Measurements from ENCODE around the gene SNRK.

SNRK gene

DNA sequence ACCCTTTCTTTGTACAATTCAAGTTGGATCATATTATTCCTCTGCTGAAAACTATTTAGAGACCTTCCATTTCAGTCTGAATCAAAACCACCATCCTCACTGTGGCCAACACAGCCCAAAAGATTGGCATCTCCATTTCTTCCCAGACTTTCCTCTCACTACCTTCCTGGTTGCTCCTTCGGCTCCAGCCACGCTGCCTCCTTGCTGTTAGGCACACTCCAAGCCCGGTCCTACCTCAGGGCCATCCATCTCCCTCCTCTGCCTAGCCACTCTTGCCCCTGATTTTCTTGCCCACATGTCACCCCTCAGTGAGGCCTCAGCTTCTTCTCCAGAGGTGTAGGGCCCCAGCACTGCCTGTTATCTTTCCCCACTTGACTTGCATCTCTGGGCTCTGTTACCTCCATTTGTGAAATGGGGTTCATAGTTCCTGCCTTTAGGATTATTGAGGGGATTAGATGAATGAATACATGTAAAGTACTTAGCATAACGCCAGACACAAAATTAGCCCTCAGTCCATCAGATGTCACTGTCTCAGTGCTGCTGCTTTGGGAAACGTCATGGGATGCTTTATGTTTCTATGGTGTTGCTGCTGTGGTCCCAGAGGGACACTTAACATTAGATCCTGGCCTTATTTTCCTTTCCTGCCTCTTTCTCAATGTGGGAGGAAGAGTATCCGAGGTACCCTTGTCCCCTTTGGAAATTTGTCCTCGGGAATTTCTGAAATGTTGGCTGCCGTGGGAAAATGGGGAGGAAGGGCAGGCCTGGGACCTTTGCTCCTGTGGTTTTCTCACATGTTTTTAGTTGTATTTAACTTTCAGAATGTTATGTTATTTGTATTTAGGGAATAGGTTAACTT is 31.3 kb downstream of the SNRK start:
- no peak for DNase-seq

DNA sequence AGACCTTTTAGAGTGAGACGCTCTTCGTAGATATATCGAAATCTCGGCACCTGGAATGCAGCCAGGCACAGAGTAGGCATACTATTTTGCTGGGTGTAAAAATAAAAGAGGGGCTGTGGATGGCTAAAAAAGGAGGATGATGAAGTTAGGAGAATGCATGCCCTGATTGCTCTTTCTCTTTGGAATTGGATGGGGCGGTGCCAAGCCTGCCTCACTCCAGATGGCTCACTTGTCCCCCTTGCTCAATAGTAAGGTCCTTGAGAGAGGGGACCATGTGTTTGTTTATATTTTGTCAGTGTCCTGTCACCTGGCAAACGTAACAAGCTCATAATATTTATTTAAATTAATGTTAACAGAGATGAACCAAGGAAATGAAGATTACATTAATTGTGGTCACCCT is 33.0 kb downstream of the SNRK start:
- DNase-seq = no peak

DNA sequence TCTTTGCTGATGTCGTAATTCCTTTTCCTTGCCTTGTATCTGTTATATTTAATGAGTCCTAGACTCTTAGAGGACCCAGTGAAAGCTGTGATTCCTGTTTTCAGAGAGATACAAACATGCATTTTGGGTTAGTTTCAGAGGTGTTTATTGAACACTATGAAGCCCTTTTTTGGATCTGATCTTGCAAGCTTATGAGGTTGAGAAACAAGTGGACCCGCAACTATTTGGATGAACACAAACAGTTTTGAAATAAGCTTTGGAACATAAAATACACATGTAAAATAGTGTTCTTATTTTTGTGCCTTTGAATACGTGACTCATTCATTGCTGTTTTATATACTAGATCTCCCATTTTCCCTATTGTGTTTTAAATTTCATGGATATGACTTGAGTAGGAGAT is 33.5 kb downstream of the SNRK start:
- DNase-seq = no peak

DNA sequence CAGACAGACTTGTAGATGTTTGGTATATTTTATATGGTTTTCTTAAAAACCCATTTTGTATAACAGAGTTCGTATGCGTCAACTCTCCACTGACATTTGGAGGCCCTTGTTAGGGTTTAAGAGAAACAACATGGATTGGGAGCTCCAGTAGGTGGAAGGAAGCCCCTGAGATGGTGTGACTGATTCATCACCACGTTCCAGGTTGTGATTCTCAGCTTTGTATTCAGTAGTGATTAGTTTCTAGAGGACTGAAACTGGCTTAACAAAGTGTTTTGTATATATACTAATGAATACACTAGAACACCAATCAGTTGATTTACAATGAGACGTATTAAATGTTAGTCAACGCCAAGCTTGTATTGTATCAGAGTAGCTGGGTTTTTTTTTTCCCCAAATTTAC is 33.9 kb downstream of the SNRK start:
- no peak for DNase-seq

DNA sequence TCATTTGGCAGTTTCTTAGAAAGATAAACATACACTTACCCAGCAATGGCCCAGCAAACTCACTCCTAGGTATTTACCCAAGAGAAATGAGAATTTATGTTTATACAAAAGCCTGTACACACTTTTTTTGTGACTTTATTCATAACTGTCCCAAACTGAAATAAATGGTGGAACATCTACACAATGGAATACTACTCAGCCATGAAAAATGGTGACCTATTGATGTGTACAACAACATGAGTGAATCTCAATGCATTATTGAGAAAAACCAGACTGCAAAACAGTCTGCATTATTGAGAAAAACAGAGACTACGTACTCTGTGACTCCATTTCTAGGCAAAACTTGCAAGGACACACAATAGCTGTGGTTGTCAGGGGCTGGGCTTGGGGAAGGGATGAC is 37.2 kb downstream of the SNRK start:
- no peak for DNase-seq

DNA sequence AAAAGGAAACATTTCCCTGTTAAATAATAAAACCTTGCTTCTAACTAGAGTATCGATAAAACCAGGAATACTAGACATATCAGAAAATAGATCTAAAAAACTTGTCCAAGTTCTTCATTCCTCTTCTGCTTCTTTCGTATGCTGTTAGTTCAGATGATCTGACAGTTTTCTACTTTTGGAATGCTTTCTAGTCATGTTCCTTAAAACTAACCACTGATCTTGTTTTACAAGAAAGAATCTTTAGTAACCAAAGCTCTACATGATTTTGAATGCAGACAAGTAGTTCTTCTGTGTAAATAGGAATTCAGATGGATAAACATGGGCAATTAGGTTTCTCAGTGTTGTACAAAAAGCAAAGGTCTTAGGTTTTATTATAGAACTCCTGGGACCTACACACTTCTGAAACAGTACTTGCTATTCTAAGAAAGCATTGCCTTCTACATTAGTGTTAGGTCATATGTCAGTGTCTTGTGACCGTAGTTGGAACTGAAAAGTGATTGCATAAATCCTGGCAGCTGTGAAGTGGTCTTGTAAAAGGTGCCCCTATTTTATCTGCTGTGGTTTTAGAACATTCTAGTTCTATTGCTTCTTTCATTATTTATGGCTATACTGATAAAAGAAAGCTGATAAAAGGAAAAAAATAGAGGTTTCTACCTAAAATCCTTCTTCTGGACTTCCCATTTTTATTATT is 40.7 kb downstream of the SNRK start:
- no peak for DNase-seq

DNA sequence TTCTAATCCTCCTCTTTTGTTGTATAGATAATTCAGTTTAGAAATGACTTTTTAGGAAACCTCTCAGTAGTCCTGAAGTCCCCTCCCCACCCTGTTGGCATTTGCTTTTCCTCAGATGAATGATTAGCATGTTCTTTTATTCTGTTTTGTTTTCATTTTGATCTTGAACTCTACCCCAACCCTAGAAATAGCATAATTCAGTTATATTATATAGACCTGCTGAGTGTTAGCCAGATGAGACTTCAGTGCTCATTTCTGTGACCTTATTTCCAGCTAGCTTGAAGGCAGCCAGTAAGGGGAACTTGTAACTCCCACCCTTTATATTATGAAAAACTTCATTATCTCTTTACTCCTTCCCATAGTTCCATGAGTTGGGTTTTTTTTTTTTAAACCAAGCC is 41.2 kb downstream of the SNRK start:
- DNase-seq = no peak

DNA sequence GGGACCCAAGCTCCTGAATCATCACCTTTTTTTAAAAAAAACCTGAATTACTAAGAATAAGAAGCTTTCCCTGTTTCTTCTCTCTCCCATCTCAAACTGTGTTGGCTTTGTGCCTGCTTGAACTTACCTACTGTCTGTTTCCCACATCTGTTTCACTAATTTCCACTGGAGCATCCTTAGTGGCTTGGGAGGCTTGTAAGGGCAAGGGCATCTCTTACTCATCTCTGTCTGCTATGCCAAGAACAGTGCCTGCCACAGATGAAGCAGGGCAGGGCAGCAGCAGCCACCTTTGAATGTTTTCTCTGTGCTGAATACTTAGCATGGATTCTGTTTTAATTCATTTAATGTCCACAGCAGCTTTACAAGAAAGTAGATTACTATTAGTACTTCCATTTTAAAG is 42.3 kb downstream of the SNRK start:
- DNase-seq = no peak

DNA sequence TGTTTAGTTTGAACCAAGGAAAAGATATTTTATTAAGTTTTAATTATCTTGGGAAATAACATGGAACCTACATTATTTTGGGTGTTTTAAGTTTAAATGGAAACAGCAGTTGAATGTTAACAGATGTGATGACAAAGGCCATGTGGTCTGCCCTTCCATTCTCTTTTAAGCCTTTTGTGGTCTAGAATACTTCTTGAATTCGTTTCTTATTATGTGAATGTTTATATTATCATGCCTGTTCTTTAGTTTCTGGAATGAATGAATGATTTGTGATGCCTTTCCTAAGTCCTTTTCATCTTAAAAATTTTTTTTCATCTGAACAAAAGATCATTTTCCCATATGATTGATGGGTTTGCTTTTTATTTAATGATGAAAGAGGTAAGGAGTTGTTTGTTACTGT is 44.6 kb downstream of the SNRK start:
- no peak for DNase-seq

DNA sequence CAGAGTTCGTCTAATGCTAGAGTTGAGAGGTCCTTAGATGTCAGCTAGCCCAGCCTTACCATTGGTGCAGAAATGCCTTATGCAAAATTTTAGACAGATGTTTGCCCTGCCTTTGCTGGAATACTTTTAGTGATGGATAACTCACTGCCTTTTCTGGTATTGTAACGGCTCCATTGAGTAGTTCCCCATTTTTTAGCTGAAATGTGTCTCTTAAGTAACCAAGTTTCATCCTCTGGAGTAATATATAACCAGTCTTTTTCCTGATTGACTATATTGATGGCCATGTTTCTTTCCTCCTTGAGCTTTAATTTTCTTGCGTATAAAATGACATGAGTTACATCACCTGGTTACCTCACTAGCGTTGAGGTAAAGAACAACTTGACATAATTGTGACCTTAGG is 45.0 kb downstream of the SNRK start:
- no peak for DNase-seq

DNA sequence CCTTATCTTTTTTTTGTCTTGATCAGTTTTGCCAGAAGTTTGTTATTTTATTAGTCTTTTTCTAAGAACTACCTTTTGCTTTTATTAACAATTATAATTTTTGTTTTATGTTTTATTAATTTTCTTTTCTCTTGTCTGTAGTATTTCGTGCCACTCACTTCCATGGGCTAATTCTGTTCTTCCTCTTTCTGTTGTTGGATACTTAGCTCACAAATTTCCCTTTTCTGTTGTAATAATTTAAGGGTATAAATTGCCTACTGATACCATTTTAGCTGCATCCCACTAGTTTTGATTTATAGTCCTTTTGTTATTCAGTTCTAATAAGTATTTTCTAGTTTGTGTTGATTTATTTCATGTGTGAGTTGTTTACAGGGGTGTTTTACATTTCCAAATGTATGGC is 48.6 kb downstream of the SNRK start:
- no peak for DNase-seq

DNA sequence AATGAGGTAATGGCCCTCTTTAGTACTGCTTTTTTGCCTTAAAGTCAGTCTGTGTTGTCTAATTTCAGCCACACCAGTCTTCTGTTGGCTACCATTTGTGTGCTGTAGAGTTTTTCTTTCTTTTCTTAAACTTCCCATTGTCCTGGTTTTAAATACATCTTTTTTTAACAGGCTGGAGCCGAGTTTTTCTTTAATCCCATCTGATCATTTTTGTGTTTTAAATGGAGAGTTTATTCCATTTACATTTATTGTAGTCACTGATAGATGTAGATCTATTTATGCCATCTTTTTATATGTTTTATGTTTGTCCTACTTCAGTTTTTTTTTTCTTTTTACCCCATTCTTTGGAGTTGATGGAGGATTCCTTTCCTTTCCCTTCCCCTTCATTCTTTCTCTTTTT is 49.5 kb downstream of the SNRK start:
- DNase-seq = no peak

DNA sequence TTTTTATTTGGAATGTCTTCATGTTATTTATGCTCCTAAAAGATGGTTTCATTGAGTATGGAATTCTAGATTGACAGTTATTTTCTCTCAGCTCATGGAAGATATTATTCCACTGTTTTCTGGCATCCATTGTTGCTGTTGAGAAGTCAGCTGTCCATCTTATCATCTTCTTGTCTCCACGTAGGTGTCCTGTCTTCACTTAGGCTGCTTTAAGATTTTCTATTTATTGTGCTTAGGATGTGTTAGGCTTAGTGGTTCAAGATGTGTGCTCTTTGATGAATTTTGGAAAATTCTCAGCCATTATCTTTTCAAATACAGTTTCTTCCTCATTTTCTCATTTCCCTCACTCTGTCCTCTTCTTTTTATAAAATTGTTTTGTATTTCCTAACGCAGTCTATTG is 52.0 kb downstream of the SNRK start:
- DNase-seq = peak; percentile 12

DNA sequence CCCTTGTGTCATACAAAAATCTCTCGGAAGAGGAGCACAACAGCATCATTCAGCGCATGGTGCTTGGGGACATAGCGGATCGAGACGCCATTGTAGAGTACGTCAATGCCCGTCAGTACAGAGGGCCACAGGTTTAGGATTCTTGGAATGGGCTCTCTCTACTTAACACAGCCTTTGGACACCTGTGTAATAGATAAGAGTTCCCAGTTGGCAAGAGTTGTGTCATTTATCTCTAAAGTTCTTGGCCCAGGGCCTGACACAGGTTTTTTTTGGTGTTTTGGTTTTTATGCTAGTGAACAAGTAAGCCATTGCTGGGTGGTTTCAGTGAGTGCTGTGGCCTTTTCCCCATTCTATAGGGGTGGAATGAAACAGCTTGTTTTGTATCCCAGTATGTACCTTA is 54.1 kb downstream of the SNRK start:
- no peak for DNase-seq

DNA sequence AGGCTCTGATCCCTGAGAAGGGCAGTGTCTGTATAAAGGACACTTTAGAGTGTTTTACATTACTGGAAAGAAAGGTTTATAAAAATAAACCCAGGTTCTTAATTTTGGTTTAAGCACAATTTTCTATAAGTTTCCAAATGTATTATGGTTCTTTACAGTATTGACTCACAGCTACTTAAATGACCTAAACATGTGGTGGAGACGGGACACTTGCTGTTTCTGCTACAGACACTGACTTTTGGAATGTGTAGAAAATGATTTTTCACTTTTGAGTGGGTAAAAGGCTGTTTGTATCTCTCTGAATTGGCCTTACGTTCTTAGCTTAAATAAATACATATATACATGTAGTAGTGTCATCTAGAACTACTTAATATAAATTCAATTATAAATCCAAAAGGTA is 55.4 kb downstream of the SNRK start:
- no peak for DNase-seq

DNA sequence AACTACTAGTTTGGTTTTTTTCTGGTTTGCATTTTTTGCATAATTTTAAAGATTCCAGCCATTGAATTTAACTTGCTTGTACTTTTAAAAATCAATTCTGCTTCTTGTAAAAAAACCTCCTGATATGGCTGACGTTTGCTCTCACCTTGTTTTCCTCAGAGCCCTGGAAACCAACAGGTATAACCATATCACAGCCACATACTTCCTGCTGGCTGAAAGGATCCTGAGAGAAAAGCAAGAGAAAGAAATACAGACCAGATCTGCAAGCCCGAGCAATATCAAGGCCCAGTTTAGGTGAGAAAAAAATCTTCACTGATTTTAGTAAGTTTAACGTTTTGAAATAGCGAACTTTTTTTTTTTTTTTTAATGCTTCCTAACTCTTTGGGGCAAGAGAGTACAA is 56.8 kb downstream of the SNRK start:
- DNase-seq = no peak

DNA sequence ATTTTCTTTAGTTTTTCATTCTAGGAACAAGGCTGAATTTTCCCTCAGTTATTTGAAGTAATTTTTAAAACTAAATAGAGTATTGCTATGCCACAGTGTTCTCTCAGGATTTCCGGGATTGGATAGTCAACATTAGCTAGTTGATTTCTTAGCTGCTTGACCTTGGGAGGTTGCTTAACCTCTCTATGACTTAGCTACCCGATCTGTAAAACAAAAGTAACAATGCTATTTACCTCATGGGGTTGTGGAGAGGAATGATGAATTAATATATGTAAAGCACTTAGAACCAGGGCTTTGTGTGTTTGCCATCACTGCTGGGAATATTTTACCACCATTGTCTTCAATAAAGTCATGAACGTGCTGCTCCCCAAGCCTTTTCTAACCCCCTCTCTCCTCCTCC is 57.5 kb downstream of the SNRK start:
- no peak for DNase-seq

DNA sequence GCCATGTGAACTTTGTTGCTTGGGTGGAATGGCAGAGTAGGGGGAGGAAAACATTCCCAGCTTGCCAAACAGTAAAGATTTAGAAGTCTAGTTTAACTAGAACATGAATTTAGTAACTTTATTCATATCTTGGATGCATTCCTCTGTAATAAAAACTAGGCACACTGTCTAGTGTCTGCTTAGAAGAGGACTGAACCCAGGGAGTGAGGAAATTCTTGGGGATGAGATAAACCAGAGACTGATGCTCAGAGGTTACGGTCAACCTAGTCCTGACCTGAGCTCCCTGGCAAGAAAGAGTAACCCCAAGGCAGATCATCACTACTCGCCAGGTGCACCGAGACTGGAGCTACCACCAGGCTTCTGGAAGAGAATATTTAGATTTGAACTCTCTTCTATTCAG is 58.2 kb downstream of the SNRK start:
- DNase-seq = no peak

DNA sequence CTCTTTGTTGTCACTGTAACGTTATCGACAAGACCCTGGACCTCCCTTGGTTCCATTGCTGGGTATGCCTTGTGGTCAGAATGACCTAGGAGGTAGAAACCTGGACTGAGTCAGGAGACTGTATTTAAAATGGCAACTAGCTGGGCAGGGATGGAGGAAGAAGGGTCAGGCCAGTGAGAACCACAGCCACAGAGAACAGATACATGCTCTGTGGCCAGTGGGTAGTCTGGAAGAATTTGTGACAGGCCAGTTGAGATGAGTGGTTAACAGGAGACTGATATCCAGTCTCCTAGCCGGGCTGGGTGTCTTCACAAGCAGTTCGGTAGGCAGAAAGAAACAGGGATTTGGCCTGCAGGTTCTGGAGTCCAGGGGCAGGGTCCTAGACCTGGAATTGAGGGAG is 58.9 kb downstream of the SNRK start:
- no peak for DNase-seq

DNA sequence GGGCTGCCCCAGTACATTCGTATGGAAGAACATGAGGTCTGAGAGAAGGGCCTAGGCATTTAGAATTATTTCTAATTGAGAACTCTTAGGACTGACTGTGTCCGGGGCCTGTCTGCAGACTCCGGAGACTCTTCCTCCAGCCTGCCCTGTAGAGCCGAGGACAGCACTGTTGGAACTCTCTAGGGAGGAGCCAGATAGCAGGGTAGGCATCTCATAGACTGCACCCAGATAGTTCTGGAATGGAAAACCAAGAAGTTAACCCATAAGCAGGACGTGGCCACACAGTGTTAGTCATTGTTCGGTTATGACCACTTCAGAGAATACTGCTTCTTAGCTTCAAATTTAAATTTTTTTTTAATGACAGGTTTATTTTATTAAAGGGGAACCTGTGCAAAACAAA is 59.5 kb downstream of the SNRK start:
- no peak for DNase-seq

DNA sequence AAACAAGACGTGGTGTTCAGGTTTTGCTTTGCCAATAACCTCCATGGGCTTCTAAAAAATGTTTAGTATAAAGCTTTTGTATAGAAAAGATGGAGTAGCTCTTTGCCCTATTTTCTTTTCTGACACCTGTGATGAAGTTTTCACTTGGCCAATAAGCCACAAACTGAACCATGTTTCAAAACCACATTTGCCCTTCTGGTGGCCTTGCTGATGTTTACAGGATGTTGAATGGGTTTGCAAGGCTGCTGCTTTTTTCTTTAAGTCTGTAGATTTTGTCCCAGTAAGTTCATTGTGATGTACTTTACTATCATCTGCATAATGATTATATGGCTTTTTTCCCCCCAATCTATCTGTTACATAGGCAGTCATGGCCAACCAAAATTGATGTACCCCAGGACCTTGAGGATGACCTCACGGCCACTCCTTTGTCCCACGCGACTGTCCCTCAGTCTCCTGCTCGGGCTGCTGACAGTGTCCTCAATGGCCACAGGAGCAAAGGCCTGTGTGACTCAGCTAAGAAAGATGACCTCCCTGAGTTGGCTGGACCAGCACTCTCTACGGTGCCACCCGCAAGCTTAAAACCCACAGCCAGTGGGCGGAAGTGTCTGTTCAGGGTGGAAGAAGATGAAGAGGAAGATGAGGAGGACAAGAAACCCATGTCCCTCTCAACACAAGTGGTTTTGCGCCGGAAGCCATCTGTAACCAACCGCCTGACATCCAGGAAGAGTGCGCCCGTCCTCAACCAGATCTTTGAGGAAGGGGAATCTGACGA is 60.8 kb downstream of the SNRK start:
- no peak for DNase-seq

DNA sequence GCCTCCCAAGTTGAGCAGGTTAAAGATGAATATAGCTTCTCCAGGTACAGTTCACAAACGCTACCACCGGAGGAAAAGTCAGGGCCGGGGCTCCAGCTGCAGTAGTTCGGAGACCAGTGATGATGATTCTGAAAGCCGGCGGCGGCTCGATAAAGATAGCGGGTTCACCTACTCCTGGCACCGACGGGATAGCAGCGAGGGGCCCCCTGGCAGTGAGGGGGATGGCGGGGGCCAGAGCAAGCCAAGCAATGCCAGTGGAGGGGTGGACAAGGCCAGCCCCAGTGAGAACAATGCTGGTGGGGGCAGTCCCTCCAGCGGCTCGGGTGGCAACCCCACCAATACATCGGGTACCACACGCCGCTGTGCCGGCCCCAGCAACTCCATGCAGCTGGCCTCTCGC is 61.4 kb downstream of the SNRK start:
- no peak for DNase-seq

DNA sequence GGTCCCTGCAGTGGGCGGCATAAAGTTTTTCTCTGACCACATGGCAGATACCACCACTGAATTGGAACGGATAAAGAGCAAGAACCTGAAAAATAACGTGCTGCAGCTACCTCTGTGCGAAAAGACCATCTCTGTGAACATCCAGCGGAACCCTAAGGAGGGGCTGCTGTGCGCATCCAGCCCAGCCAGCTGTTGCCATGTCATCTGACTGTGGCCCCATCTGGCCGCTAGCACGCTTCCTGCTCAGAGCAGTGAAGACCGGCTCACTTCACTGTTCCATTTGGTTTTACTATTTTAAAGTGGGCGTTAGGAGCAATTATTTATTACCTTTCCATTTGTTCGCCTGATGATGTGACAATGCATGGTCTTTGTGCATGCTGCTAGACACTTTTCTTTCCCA is 62.0 kb downstream of the SNRK start:
- DNase-seq = no peak
